ENCODE measurements around the gene FCHSD2.

Gene FCHSD2

DNA sequence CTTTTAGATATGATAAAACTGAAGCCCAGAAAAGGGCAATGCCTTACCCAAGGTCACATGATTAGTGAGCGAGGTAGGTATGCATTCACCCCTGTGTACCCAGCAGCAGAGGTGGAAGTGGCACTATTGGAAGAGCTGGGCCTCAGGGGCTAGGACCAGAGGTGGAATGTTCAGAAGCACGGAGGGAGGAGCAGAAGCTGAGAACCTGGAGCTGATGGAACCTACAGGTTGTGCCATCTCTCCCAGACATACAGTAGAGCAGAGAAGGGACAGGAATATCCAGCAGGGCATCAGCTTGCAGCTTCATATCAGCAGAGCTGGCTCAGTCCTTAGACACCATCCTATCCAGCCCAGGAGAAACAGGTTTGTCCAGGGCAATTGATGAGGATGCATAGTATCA is 14.6 kb upstream of the FCHSD2 start:
- no peaks in the 10 kb centered on the region for H3K27me3 ChIP-seq
- no peak overlapping the region for H3K4me3 ChIP-seq (ENCODE audit: low read depth, low read length)
- DNase-seq, result no peak
- TF ChIP-seq, protein P1, sequence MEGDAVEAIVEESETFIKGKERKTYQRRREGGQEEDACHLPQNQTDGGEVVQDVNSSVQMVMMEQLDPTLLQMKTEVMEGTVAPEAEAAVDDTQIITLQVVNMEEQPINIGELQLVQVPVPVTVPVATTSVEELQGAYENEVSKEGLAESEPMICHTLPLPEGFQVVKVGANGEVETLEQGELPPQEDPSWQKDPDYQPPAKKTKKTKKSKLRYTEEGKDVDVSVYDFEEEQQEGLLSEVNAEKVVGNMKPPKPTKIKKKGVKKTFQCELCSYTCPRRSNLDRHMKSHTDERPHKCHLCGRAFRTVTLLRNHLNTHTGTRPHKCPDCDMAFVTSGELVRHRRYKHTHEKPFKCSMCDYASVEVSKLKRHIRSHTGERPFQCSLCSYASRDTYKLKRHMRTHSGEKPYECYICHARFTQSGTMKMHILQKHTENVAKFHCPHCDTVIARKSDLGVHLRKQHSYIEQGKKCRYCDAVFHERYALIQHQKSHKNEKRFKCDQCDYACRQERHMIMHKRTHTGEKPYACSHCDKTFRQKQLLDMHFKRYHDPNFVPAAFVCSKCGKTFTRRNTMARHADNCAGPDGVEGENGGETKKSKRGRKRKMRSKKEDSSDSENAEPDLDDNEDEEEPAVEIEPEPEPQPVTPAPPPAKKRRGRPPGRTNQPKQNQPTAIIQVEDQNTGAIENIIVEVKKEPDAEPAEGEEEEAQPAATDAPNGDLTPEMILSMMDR (IDR thresholded peaks at IDR 0.05; ENCODE audit: low read depth, low read length), result no peak
- no peaks in the 10 kb centered on the region for H3K36me3 ChIP-seq
- peaks cover 4% of the 10 kb centered on the region; the same call in 1 of the 2 replicates for H3K4me1 ChIP-seq
- H3K9me3 ChIP-seq, result no peaks in the 10 kb centered on the region

DNA sequence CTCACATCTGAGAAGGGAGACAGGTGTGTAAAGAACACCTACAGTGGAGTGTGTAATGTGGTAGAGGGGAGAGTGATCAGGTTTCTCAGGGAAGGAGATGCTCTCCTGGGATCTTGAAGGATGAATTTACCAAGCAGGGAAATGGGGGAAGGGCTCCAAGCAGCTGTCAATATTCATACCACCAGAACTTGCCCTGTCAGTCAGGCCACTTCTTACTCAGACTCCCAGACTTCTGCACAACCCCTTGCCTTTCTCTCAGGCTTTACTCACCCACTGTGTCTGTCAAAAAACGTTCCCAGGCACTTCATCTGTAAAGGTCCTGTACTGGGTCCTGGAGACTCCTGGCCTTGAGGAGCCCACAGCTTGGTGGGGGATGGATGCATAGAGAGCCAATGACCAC is 14.0 kb upstream of the FCHSD2 start:
- peaks cover 4% of the 10 kb centered on the region; the same call in 1 of the 2 replicates for H3K4me1 ChIP-seq
- TF ChIP-seq, protein P1 (IDR thresholded peaks at IDR 0.05; ENCODE audit: low read depth, low read length), result no peak
- no peak for DNase-seq
- no peaks in the 10 kb centered on the region for H3K27me3 ChIP-seq
- H3K4me3 ChIP-seq (ENCODE audit: low read depth, low read length), result no peak overlapping the region
- no peaks in the 10 kb centered on the region for H3K9me3 ChIP-seq
- H3K36me3 ChIP-seq, result no peaks in the 10 kb centered on the region

DNA sequence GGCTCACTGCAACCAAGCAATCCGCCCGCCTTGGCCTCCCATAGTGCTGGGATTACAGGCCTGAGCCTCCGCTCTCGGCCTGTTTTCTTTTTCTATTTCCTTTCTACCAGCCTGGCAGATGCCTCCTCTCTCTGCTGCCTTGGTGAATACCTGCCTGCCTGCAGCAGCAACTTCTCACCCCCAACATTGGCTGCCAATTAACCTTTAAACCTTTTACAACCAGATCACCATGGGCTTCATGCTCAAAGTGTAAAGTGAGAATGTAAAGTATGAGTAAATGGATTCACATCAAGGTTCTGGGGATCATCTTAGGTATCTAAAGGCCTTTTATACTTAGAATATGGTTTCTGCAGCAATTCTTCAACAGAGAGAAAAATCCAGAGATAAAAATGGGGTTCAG is 13.0 kb upstream of the FCHSD2 start:
- Histone ChIP-seq H3K9me3 (no peaks in the 10 kb centered on the region), H3K27me3 (no peaks in the 10 kb centered on the region), H3K4me3 (ENCODE audit: low read depth, low read length) (no peak overlapping the region), H3K36me3 (no peaks in the 10 kb centered on the region), H3K4me1 (peaks cover 4% of the 10 kb centered on the region; the same call in 1 of the 2 replicates)
- TF ChIP-seq, protein P1 (IDR thresholded peaks at IDR 0.05; ENCODE audit: low read depth, low read length), result no peak
- DNase-seq, result no peak

DNA sequence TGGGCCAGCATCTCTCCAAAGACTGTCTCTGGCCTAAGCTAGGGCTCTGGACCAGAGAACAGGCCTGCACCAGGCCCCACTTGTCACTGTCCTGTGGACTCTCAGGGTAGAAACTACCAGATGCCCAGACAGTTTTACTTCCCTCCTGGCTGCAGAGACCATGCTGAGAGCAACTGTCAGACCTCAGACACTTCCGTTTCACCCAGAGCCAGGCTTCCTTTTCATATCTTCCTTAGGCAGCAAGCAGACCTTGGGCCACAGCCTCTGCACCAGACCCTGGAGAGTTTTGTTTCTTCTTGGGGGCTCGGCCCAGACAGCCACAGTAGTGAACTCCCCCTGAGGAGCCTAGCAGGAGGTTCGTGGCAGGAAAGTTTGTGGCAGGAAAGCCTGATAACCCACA is 12.1 kb upstream of the FCHSD2 start:
- Histone ChIP-seq H3K36me3 (no peaks in the 10 kb centered on the region), H3K4me3 (ENCODE audit: low read depth, low read length) (no peak overlapping the region), H3K4me1 (no peaks in the 10 kb centered on the region), H3K27me3 (no peaks in the 10 kb centered on the region), H3K9me3 (no peaks in the 10 kb centered on the region)
- DNase-seq, result no peak
- TF ChIP-seq, protein P1 (IDR thresholded peaks at IDR 0.05; ENCODE audit: low read depth, low read length), result no peak

DNA sequence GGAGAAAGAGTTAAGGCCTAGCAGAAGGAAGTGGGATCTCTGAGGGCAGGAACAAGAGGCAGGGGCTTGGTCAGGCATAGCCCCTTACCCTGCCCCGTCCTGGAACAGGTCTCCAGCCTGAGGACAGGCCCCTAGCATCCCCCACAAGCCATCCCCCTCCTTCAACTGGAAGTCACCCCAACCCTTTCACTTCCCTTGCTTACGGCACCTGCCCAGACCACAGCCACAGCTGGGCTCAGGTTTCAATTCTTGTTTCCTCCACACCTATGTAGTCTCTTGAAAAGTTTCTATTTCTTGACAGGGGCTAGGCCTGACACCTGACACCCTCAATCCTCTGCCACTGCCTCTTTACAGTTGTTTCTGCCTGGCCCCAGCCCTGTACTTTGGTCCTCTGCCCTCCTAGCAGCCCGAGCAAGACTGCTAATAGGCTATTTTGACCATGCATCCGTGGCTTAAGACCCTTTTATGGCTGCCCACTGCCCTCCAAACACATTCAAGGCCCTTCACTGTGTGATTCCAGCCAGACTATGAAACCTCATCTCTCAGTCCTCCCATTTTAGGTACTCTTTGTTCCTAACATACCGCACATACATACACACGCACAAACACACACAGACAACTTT is 10.9 kb upstream of the FCHSD2 start:
- TF ChIP-seq, protein P1 (IDR thresholded peaks at IDR 0.05; ENCODE audit: low read depth, low read length), result no peak
- Histone ChIP-seq H3K4me1 (no peaks in the 10 kb centered on the region), H3K36me3 (no peaks in the 10 kb centered on the region), H3K4me3 (ENCODE audit: low read depth, low read length) (no peak overlapping the region), H3K9me3 (no peaks in the 10 kb centered on the region), H3K27me3 (no peaks in the 10 kb centered on the region)
- DNase-seq, result no peak

DNA sequence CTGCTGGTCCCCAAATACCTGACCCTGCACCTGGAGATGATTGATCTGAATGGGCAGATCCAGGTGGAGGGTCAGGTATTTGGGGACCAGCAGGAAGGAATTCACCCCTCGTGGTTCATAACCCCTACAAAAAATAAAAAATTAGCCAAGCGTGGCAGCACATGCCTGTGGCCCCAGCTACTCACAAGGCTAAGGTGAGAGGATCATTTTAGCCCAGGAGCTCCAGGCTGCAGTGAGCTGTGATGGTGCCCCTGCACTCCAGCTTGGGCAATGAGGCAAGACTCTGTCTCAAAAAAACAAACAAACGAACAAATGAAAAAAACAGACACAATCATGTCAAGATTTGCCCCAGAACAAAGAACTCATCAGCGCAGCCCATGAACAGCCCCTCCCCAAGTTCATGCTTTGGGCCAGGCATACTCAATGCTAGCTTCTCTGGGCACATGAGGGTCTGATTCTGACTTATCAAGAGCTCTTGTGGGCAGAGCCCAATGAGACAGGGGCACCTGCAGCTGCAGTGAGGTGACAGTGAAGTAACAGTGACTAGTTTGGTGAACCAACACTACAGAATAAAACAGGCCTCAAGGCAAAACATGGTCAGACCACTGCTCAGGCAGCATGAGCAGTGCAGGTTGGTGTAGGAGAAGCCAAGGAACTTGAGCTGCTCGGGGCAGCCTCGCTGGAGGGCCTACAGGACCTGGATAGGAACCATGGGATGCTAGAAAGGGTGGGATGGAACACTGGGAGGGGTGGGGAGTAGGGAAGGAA is 10.2 kb upstream of the FCHSD2 start:
- no peaks in the 10 kb centered on the region for H3K4me1 ChIP-seq
- no peaks in the 10 kb centered on the region for H3K36me3 ChIP-seq
- H3K4me3 ChIP-seq (ENCODE audit: low read depth, low read length), result no peak overlapping the region
- H3K9me3 ChIP-seq, result no peaks in the 10 kb centered on the region
- no peak for DNase-seq
- H3K27me3 ChIP-seq, result no peaks in the 10 kb centered on the region
- TF ChIP-seq, protein P1 (IDR thresholded peaks at IDR 0.05; ENCODE audit: low read depth, low read length), result no peak
